NT2/D1 (cell line): ENCODE data around the gene FSHB.

ENCODE experiments used
- YY1 ChIP-seq: IDR thresholded peaks from 2 replicates; pipeline ENCODE4 v1.6.1; 2011; ENCODE audit not compliant: insufficient read length, insufficient read depth
- ZNF274 ChIP-seq: IDR thresholded peaks from 2 replicates; pipeline ENCODE4 v1.6.1; 2011; ENCODE audit warnings: mild to moderate bottlenecking, low read depth, low read length

- TF ChIP-seq ZNF274: no peak
- no peak for TF ChIP-seq YY1
These were observed 24.8 kb downstream of the FSHB start for GRCh38 chr11:30255637-30256036.
